PC-9 (cell line): ENCODE results near the gene KIF16B. TPM values are rescaled to one million over a fixed set of nuclear protein-coding genes. Genes with fewer than 3 reads are reported as not detected.

Experiments
- BruUV-seq: library from RNA; stranded (reverse); fragments of 400-500 nt; replicated peaks from 2 replicates; lab custom pipeline; 2021; lab: Mats Ljungman, UMichigan
- CTCF ChIA-PET: fragments of 300-600 bp; sonication (Branson Sonifier 250); formaldehyde crosslinking; loops from one replicate; lab custom pipeline; 2022; ENCODE audit warnings: antibody characterized with exemption; lab: Charles Lee
- POLR2A ChIA-PET: fragments of 300-600 bp; sonication (Branson Sonifier 250); formaldehyde crosslinking; loops from one replicate; lab custom pipeline; 2022; ENCODE audit warnings: antibody characterized with exemption; ENCODE audit not compliant: unreplicated experiment; lab: Charles Lee
- DNase-seq, 2 experiments: peaks; one replicate each; pipeline versions ENCODE4 v3.0.0 to v3.0.0-alpha.2; 2015 to 2022; ENCODE audit warnings: mixed read lengths in 1 of 2
- H2AFZ ChIP-seq: fragments of 200-600 bp; sonication (generic); 2 replicates; pipeline ENCODE4 v1.8.1; 2017; ENCODE audit warnings: antibody characterized with exemption
- H3F3A ChIP-seq: fragments of 200-600 bp; sonication (generic); 2 replicates; pipeline ENCODE4 v1.8.1; 2017; ENCODE audit warnings: antibody characterized with exemption, mild to moderate bottlenecking, low read depth; ENCODE audit not compliant: insufficient read depth
- H3K27ac ChIP-seq: fragments of 200-600 bp; sonication (generic); 2 replicates; pipeline ENCODE4 v1.6.1; 2016; ENCODE audit warnings: mixed run types
- H3K27me3 ChIP-seq: fragments of 200-600 bp; sonication (generic); 2 replicates; pipeline ENCODE4 v1.6.1; 2016; ENCODE audit warnings: low read depth, mixed run types; ENCODE audit not compliant: insufficient read depth
- H3K36me3 ChIP-seq: fragments of 200-600 bp; sonication (generic); 2 replicates; pipeline ENCODE4 v1.6.1; 2016; ENCODE audit warnings: low read depth, mixed run types
- H3K4me1 ChIP-seq: fragments of 200-600 bp; sonication (generic); replicated peaks from 2 replicates; pipeline ENCODE4 v1.6.1; 2016; ENCODE audit warnings: mixed run types; ENCODE audit not compliant: insufficient read depth
- H3K4me2 ChIP-seq: fragments of 200-600 bp; sonication (generic); 2 replicates; pipeline ENCODE4 v1.6.1; 2017; ENCODE audit warnings: mixed run types
- H3K4me3 ChIP-seq: fragments of 200-600 bp; sonication (generic); 2 replicates; pipeline ENCODE4 v1.6.1; 2016; ENCODE audit warnings: mixed run types
- H3K79me2 ChIP-seq: fragments of 200-600 bp; sonication (generic); 2 replicates; pipeline ENCODE4 v1.6.1; 2017; ENCODE audit warnings: low read depth, mixed run types
- H3K9me2 ChIP-seq: fragments of 200-600 bp; sonication (generic); 2 replicates; pipeline ENCODE4 v1.8.1; 2017; ENCODE audit warnings: mild to moderate bottlenecking; ENCODE audit not compliant: insufficient read depth
- H3K9me3 ChIP-seq: fragments of 200-600 bp; sonication (generic); 2 replicates; pipeline ENCODE4 v1.8.1; 2016; ENCODE audit warnings: low read depth; ENCODE audit not compliant: insufficient read depth
- H4K20me1 ChIP-seq: fragments of 200-600 bp; sonication (generic); 2 replicates; pipeline ENCODE4 v1.8.1; 2017; ENCODE audit not compliant: insufficient read depth
- CTCF ChIP-seq: fragments of 200-600 bp; sonication (generic); conservative IDR thresholded peaks from 2 replicates; pipeline ENCODE4 v1.6.1; 2017; ENCODE audit warnings: mixed run types, antibody characterized with exemption, mild to moderate bottlenecking, moderate library complexity
- EZH2 ChIP-seq: fragments of 200-600 bp; sonication (generic); IDR thresholded peaks from 2 replicates; pipeline ENCODE4 v1.8.0; 2017; ENCODE audit warnings: antibody characterized with exemption, low read depth
- intact Hi-C: fragments of 100-400 bp; cut with micrococcal nuclease; formaldehyde crosslinking; loops from one replicate; pipeline ENCODE4 v1.10.0; 2022; ENCODE audit not compliant: unreplicated experiment
- total RNA-seq: library from RNA; stranded (reverse); gene quantifications from 2 replicates; pipeline ENCODE4 v1.2.3, GENCODE V29; 2021

The KIF16B gene
- total RNA-seq, 1 experiment from 2014 or later: 17.6 TPM

- peak overlapping the region; percentile 88 for H3K4me2 ChIP-seq
- intact Hi-C loops: loop anchor here (2.0 kb wide), 1 partner anchor 57 kb away; no protein-coding TSS in a partner anchor
- no peaks in the 10 kb centered on the region for H3K9me2 ChIP-seq
- ChIA-PET POLR2A (interaction anchor here (0.6 kb wide), 1 partner anchor 19 kb away, joined by 4 read pairs; no protein-coding TSS in a partner anchor), CTCF (interaction anchor here (0.7 kb wide), 1 partner anchor 1599 kb away, joined by 3 read pairs; no protein-coding TSS in a partner anchor)
- H3K79me2 ChIP-seq: peaks cover 13% of the 10 kb centered on the region; the same call in 1 of the 2 replicates
- no peak for DNase-seq
- peak overlapping the region; percentile 91 for H2AFZ ChIP-seq
- H3K4me3 ChIP-seq: peak overlapping the region; percentile 80
- no peaks in the 10 kb centered on the region for H3K27me3 ChIP-seq
- no peaks in the 10 kb centered on the region for H4K20me1 ChIP-seq
- BruUV-seq: no TSS peak
- no peaks in the 10 kb centered on the region for H3K36me3 ChIP-seq
- no peak for TF ChIP-seq CTCF
- H3F3A ChIP-seq: peaks cover 20% of the 10 kb centered on the region; the same call in 1 of the 2 replicates
- H3K4me1 ChIP-seq: peaks cover 30% of the 10 kb centered on the region
- H3K27ac ChIP-seq: no peak overlapping the region
- no peaks in the 10 kb centered on the region for H3K9me3 ChIP-seq
These were observed 2.3 kb upstream of the KIF16B start for GRCh38 chr20:16575390-16576140.

- CTCF ChIA-PET: no interaction called here
- Histone ChIP-seq H3K79me2 (peaks cover 13% of the 10 kb centered on the region; the same call in 1 of the 2 replicates), H3K4me2 (peak overlapping the region; percentile 88), H3K4me3 (peak overlapping the region; percentile 80), H3K4me1 (peaks cover 23% of the 10 kb centered on the region), H3K9me2 (no peaks in the 10 kb centered on the region), H3K27ac (no peak overlapping the region), H3K9me3 (no peaks in the 10 kb centered on the region), H4K20me1 (no peaks in the 10 kb centered on the region), H3K36me3 (no peaks in the 10 kb centered on the region), H3K27me3 (no peaks in the 10 kb centered on the region), H3F3A (peaks cover 13% of the 10 kb centered on the region; the same call in 1 of the 2 replicates), H2AFZ (peak overlapping the region; percentile 91)
- TF ChIP-seq CTCF (no peak), EZH2 (no peak)
- BruUV-seq: no TSS peak
- DNase-seq: peak; percentile 71 to 87
- intact Hi-C loops: loop anchor here (2.0 kb wide), 1 partner anchor 56 kb away; no protein-coding TSS in a partner anchor
- POLR2A ChIA-PET: interaction anchor here (0.6 kb wide), 1 partner anchor 18 kb away, joined by 4 read pairs; no protein-coding TSS in a partner anchor
These were observed 1.6 kb upstream of the KIF16B start for GRCh38 chr20:16574656-16575355.

- Histone ChIP-seq H3K9me3 (no peaks in the 10 kb centered on the region), H3K9me2 (no peaks in the 10 kb centered on the region), H3K27me3 (no peaks in the 10 kb centered on the region), H3K79me2 (peaks cover 13% of the 10 kb centered on the region; the same call in 1 of the 2 replicates), H3F3A (peaks cover 8% of the 10 kb centered on the region; the same call in 1 of the 2 replicates), H3K4me2 (no peak overlapping the region), H3K4me3 (no peak overlapping the region), H3K4me1 (peaks cover 16% of the 10 kb centered on the region), H3K27ac (no peak overlapping the region), H3K36me3 (no peaks in the 10 kb centered on the region), H4K20me1 (no peaks in the 10 kb centered on the region), H2AFZ (no peak overlapping the region)
- intact Hi-C loops: no loop called here
- ChIA-PET CTCF (no interaction called here), POLR2A (no interaction called here)
- TF ChIP-seq CTCF: no peak
- TF ChIP-seq EZH2: no peak
- no peak for DNase-seq
- no TSS peak for BruUV-seq
These were observed 1.9 kb downstream of the KIF16B start for GRCh38 chr20:16571333-16571732.
